Caco-2 (cell line): ENCODE data around the gene LHX4. TPM values are rescaled to one million over a fixed set of nuclear protein-coding genes. Genes with fewer than 3 reads are reported as not detected.

Source experiments
- BruUV-seq: library from RNA; stranded (reverse); fragments of 400-500 nt; replicated peaks from 2 replicates; lab custom pipeline; 2021; lab: Mats Ljungman, UMichigan
- CTCF ChIA-PET: fragments of 300-600 bp; sonication (Branson Sonifier 250); formaldehyde crosslinking; loops from one replicate; lab custom pipeline; 2022; ENCODE audit warnings: antibody characterized with exemption; lab: Charles Lee
- POLR2A ChIA-PET: fragments of 300-600 bp; sonication (Branson Sonifier 250); formaldehyde crosslinking; loops from one replicate; lab custom pipeline; 2022; ENCODE audit warnings: antibody characterized with exemption; lab: Charles Lee
- DNase-seq, 2 experiments: peaks; one replicate each; pipeline versions ENCODE4 v3.0.0 to v3.0.0-alpha.2; 2020 to 2022
- H3K27me3 ChIP-seq: replicated peaks from 2 replicates; pipeline ENCODE4 v1.6.0; 2011; ENCODE audit warnings: low read length; ENCODE audit not compliant: control insufficient read depth, insufficient read depth
- H3K36me3 ChIP-seq: 2 replicates; pipeline ENCODE4 v1.5.1; 2011; ENCODE audit warnings: low read length; ENCODE audit not compliant: control insufficient read depth, insufficient read depth
- H3K4me1 ChIP-seq: fragments of 250-450 bp; sonication (Bioruptor Pico); 2 replicates; pipeline ENCODE4 v1.5.1; 2020; ENCODE audit warnings: mild to moderate bottlenecking
- H3K4me3 ChIP-seq: 2 replicates; pipeline ENCODE4 v1.5.1; 2011; ENCODE audit warnings: low read depth, mild to moderate bottlenecking, control low read depth, low read length
- H3K9me3 ChIP-seq: fragments of 250-450 bp; sonication (Bioruptor Pico); 2 replicates; pipeline ENCODE4 v1.5.1; 2020; ENCODE audit warnings: mild to moderate bottlenecking, moderate library complexity
- H3K27ac Mint-ChIP-seq: one replicate; pipeline ENCODE4 v1.8.0; 2022; ENCODE audit warnings: mixed read lengths; ENCODE audit not compliant: unreplicated experiment
- H3K27me3 Mint-ChIP-seq: one replicate; pipeline ENCODE4 v1.8.0; 2022; ENCODE audit warnings: mixed read lengths; ENCODE audit not compliant: insufficient read depth, unreplicated experiment
- H3K36me3 Mint-ChIP-seq: one replicate; pipeline ENCODE4 v1.8.0; 2022; ENCODE audit warnings: mild to moderate bottlenecking, mixed read lengths; ENCODE audit not compliant: insufficient read depth, unreplicated experiment
- H3K4me1 Mint-ChIP-seq: one replicate; pipeline ENCODE4 v1.8.0; 2022; ENCODE audit warnings: low read depth, mixed read lengths; ENCODE audit not compliant: unreplicated experiment
- H3K4me3 Mint-ChIP-seq: one replicate; pipeline ENCODE4 v1.8.0; 2022; ENCODE audit warnings: mild to moderate bottlenecking, moderate library complexity, mixed read lengths; ENCODE audit not compliant: unreplicated experiment
- H3K9me3 Mint-ChIP-seq: one replicate; pipeline ENCODE4 v1.8.0; 2022; ENCODE audit warnings: mixed read lengths; ENCODE audit not compliant: unreplicated experiment
- CTCF ChIP-seq, 2 experiments: fragments of 200-600 bp in 1 of 2; IDR thresholded peaks; 1 replicate in 1 of 2; 2 replicates in 1 of 2; pipeline versions ENCODE4 v1.5.1 to v1.8.0; 2011 to 2022; ENCODE audit warnings: antibody characterized with exemption in 1 of 2, control low read depth in 1 of 2, inconsistent platforms in 1 of 2, low read depth in 1 of 2, low read length in 1 of 2, mild to moderate bottlenecking in 1 of 2, moderate library complexity in 1 of 2; ENCODE audit not compliant: insufficient read depth in 1 of 2, severe bottlenecking in 1 of 2, unreplicated experiment in 1 of 2
- intact Hi-C: fragments of 100-400 bp; cut with micrococcal nuclease; formaldehyde crosslinking; loops from one replicate; pipeline ENCODE4 v1.10.0; 2022; ENCODE audit not compliant: unreplicated experiment
- total RNA-seq: library from RNA; stranded (reverse); gene quantifications from 2 replicates; pipeline ENCODE4 v1.2.3, GENCODE V29; 2022

Gene LHX4
- total RNA-seq, 1 experiment from 2014 or later: 0.16 TPM

- Mint-ChIP-seq H3K4me3 (no peak overlapping the region), H3K36me3 (peaks cover 22% of the 10 kb centered on the region), H3K9me3 (peaks cover 9% of the 10 kb centered on the region), H3K4me1 (peaks cover 6% of the 10 kb centered on the region), H3K27ac (no peak overlapping the region), H3K27me3 (no peaks in the 10 kb centered on the region)
- BruUV-seq: no TSS peak
- ChIA-PET POLR2A (no interaction called here), CTCF (no interaction called here)
- H3K27me3 ChIP-seq: no peaks in the 10 kb centered on the region
- DNase-seq: no peak
- intact Hi-C loops: no loop called here
- H3K4me3 ChIP-seq: no peak overlapping the region
- H3K4me1 ChIP-seq: peaks cover 7% of the 10 kb centered on the region; the same call in 1 of the 2 replicates
- no peaks in the 10 kb centered on the region for H3K36me3 ChIP-seq
- TF ChIP-seq CTCF (IDR thresholded peaks at IDR 0.05; ENCODE audit: insufficient read depth in 1 of 2, low read depth in 1 of 2, low read length in 1 of 2, severe bottlenecking in 1 of 2, unreplicated experiment in 1 of 2): no peak
- H3K9me3 ChIP-seq: no peaks in the 10 kb centered on the region; the same call in 1 of the 2 replicates
Observed at GRCh38 chr1:180294711-180295110, 64.6 kb downstream of the LHX4 start.

DNA sequence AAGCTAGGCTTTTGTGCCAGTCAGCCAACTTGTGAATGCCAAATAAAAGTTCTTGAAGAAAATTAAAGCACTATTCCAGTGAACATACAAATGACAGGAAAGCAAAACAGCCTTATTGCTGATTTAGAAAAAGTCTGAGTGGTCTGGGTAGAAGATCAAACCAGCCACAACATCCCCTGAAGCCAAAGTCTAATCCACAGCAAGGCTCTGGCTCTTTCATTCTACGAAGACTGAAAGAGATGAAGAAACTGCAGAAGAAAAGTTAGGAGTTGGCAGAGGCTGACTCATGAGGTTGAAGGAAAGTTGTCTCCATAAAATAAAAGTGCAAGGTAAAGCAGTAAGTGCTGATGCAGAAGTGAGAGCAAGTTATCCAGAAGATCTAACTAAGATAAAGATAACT, 65.9 kb downstream of the LHX4 start:
- H3K4me1 ChIP-seq: peaks cover 4% of the 10 kb centered on the region; the same call in 1 of the 2 replicates
- TF ChIP-seq CTCF (IDR thresholded peaks at IDR 0.05; ENCODE audit: insufficient read depth in 1 of 2, low read depth in 1 of 2, low read length in 1 of 2, severe bottlenecking in 1 of 2, unreplicated experiment in 1 of 2): no peak

DNA sequence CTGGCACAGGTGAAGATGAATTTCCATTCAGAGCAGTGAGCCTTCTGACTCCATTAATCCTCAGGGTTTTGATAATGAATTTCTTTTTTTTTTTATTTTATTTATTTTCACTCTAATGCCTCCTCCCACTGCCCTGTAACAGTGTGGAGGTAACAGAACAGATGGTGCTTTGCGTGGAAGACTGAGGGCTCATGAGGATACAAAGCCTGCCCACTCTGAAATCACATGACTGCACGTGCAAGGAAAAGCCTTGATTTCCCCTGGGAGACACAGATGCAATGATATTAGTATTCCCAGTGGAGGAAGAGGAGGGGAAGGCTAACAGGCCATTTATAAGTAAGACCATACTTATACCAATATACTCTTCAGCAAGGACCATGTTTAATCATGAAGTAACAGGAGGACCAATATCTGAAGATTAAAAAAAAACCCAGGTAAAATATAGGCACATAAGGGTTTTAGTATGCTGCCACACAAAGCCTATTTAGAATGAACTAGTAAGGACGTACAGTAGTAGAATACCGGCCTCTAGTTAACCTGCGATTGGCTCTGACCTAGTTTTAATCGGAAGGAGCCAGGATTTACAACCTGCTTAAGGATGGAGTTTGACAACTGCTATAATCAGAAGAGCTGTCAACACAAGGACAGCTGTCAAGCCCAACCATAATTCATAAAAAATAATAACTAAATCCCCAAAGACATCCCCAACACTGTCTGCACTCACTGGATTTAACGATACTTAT, 69.6 kb downstream of the LHX4 start:
- ChIA-PET CTCF (no interaction called here), POLR2A (no interaction called here)
- peaks cover 14% of the 10 kb centered on the region for H3K36me3 Mint-ChIP-seq
- no peaks in the 10 kb centered on the region for H3K27me3 ChIP-seq
- H3K9me3 Mint-ChIP-seq: peaks cover 7% of the 10 kb centered on the region
- no peak overlapping the region for H3K4me3 ChIP-seq
- no peaks in the 10 kb centered on the region for H3K4me1 ChIP-seq
- BruUV-seq: no TSS peak
- H3K27ac Mint-ChIP-seq: no peak overlapping the region
- no peaks in the 10 kb centered on the region for H3K9me3 ChIP-seq
- no peaks in the 10 kb centered on the region for H3K27me3 Mint-ChIP-seq
- H3K36me3 ChIP-seq: no peaks in the 10 kb centered on the region
- no peak overlapping the region for H3K4me3 Mint-ChIP-seq
- no peak for TF ChIP-seq CTCF (IDR thresholded peaks at IDR 0.05; ENCODE audit: insufficient read depth in 1 of 2, low read depth in 1 of 2, low read length in 1 of 2, severe bottlenecking in 1 of 2, unreplicated experiment in 1 of 2)
- no peaks in the 10 kb centered on the region for H3K4me1 Mint-ChIP-seq
- no peak for DNase-seq
- intact Hi-C loops: no loop called here

More for the DNA sequence above, 65.9 kb downstream of the LHX4 start:
- DNase-seq: no peak
- Mint-ChIP-seq H3K36me3 (peaks cover 22% of the 10 kb centered on the region), H3K27me3 (no peaks in the 10 kb centered on the region), H3K9me3 (peaks cover 9% of the 10 kb centered on the region), H3K4me3 (no peak overlapping the region), H3K4me1 (peaks cover 6% of the 10 kb centered on the region), H3K27ac (no peak overlapping the region)
- no peaks in the 10 kb centered on the region for H3K27me3 ChIP-seq
- no peaks in the 10 kb centered on the region; the same call in 1 of the 2 replicates for H3K9me3 ChIP-seq
- no peak overlapping the region for H3K4me3 ChIP-seq
- ChIA-PET CTCF (no interaction called here), POLR2A (interaction anchor here (0.5 kb wide), 1 partner anchor 121 kb away, joined by 3 read pairs; no protein-coding TSS in a partner anchor)
- no peaks in the 10 kb centered on the region for H3K36me3 ChIP-seq
- no TSS peak for BruUV-seq
- intact Hi-C loops: no loop called here
